ENCODE results near the gene CACNB2.

CACNB2 gene

GRCh38 chr10:18523858-18524257, 383.6 kb downstream of the CACNB2 start:
- DNase-seq (ENCODE audit: low read depth) = no peak
- TF ChIP-seq CTCF (conservative IDR thresholded peaks at IDR 0.05; ENCODE audit: low read depth, low read length) = no peak
- H3K4me3 ChIP-seq (ENCODE audit: low read depth, low read length) = no peak overlapping the region

GRCh38 chr10:18527687-18528086, 387.5 kb downstream of the CACNB2 start:
- no peak overlapping the region for H3K4me3 ChIP-seq (ENCODE audit: low read depth, low read length)
- no peak for TF ChIP-seq CTCF (conservative IDR thresholded peaks at IDR 0.05; ENCODE audit: low read depth, low read length)
- DNase-seq (ENCODE audit: low read depth) = peak; percentile 11

- DNase-seq (ENCODE audit: low read depth) = no peak
- no peak for TF ChIP-seq CTCF (conservative IDR thresholded peaks at IDR 0.05; ENCODE audit: low read depth, low read length)
- H3K4me3 ChIP-seq (ENCODE audit: low read depth, low read length) = no peak overlapping the region
Measured at GRCh38 chr10:18528292-18528691, 388.1 kb downstream of the CACNB2 start.

- no peak for TF ChIP-seq CTCF (conservative IDR thresholded peaks at IDR 0.05; ENCODE audit: low read depth, low read length)
- H3K4me3 ChIP-seq (ENCODE audit: low read depth, low read length) = no peak overlapping the region
- DNase-seq (ENCODE audit: low read depth) = no peak
Measured at GRCh38 chr10:18532881-18533535, 392.8 kb downstream of the CACNB2 start.

GRCh38 chr10:18533896-18534295, 393.7 kb downstream of the CACNB2 start:
- no peak overlapping the region for H3K4me3 ChIP-seq (ENCODE audit: low read depth, low read length)
- TF ChIP-seq CTCF (conservative IDR thresholded peaks at IDR 0.05; ENCODE audit: low read depth, low read length) = no peak
- DNase-seq (ENCODE audit: low read depth) = no peak

GRCh38 chr10:18539335-18539734, 399.1 kb downstream of the CACNB2 start:
- no peak for TF ChIP-seq CTCF (conservative IDR thresholded peaks at IDR 0.05; ENCODE audit: low read depth, low read length)

GRCh38 chr10:18540195-18540594, 400.0 kb downstream of the CACNB2 start:
- H3K4me3 ChIP-seq (ENCODE audit: low read depth, low read length) = no peak overlapping the region
- TF ChIP-seq CTCF (conservative IDR thresholded peaks at IDR 0.05; ENCODE audit: low read depth, low read length) = no peak
- no peak for DNase-seq (ENCODE audit: low read depth)

More at GRCh38 chr10:18539335-18539734, 399.1 kb downstream of the CACNB2 start:
- DNase-seq (ENCODE audit: low read depth) = no peak
- H3K4me3 ChIP-seq (ENCODE audit: low read depth, low read length) = no peak overlapping the region
